HG03460 (cell line): ENCODE results near the gene PRAMEF12.
"Not testable (repeated sequence)": the region's sequence is repeated elsewhere in the genome, so short reads cannot be mapped to it uniquely, and the experiment has no call there.

Experiments
- ATAC-seq: cut with Tn5 transposase; IDR thresholded peaks from one replicate; pipeline ENCODE4 v1.9.1; 2021; ENCODE audit not compliant: unreplicated experiment

Gene PRAMEF12

GRCh38 chr1:12769976-12770505, 3.5 kb upstream of the PRAMEF12 start:
- no peak for ATAC-seq

- no peak for ATAC-seq
Observed at GRCh38 chr1:12770620-12771019, 2.9 kb upstream of the PRAMEF12 start.

GRCh38 chr1:12771186-12771585, 2.4 kb upstream of the PRAMEF12 start:
- ATAC-seq, result no peak

GRCh38 chr1:12772520-12772919, 1.0 kb upstream of the PRAMEF12 start:
- no peak for ATAC-seq

GRCh38 chr1:12774801-12775345, 1.3 kb downstream of the PRAMEF12 start:
- ATAC-seq, result no peak

GRCh38 chr1:12775443-12775842, 1.9 kb downstream of the PRAMEF12 start:
- no peak for ATAC-seq

GRCh38 chr1:12776801-12777557, 3.4 kb downstream of the PRAMEF12 start:
- no peak for ATAC-seq

- ATAC-seq, result no peak
Observed at GRCh38 chr1:12778061-12778460, 4.5 kb downstream of the PRAMEF12 start.

GRCh38 chr1:12778907-12779306, 5.4 kb downstream of the PRAMEF12 start:
- no peak for ATAC-seq

GRCh38 chr1:12781488-12781887, 8.0 kb downstream of the PRAMEF12 start:
- not testable (repeated sequence) for ATAC-seq

- ATAC-seq, result not testable (repeated sequence)
Observed at GRCh38 chr1:12783783-12784182, 10.2 kb downstream of the PRAMEF12 start.

GRCh38 chr1:12784729-12785128, 11.2 kb downstream of the PRAMEF12 start:
- ATAC-seq, result not testable (repeated sequence)

- ATAC-seq, result not testable (repeated sequence)
Observed at GRCh38 chr1:12791097-12791496, 17.6 kb downstream of the PRAMEF12 start, which contains the start of gene PRAMEF1. Gene PRAMEF1 (plus strand): TSS chr1:12791397. CDS start chr1:12793228, 1,831 bp downstream.

- no peak for ATAC-seq
Observed at GRCh38 chr1:12798911-12799310, 25.4 kb downstream of the PRAMEF12 start.

GRCh38 chr1:12799730-12800129, 26.2 kb downstream of the PRAMEF12 start:
- no peak for ATAC-seq

GRCh38 chr1:12809933-12810332, 36.4 kb downstream of the PRAMEF12 start:
- ATAC-seq, result no peak

GRCh38 chr1:12810691-12811408, 37.3 kb downstream of the PRAMEF12 start:
- no peak for ATAC-seq

GRCh38 chr1:12811409-12811784, 37.9 kb downstream of the PRAMEF12 start:
- ATAC-seq, result no peak

GRCh38 chr1:12819061-12819460, 45.5 kb downstream of the PRAMEF12 start:
- ATAC-seq, result not testable (repeated sequence)
